Activated T-cell treated with anti-CD3 and anti-CD28 coated beads, Interleukin-2, amount 50 U/mL, for 48 hours (primary cell): ENCODE results near the gene OPCML.

Experiments
- DNase-seq, 2 experiments: peaks; one replicate each; pipeline ENCODE4 v3.0.0-alpha.2; 2020

OPCML gene

GRCh38 chr11:132962041-132962440, 570.3 kb downstream of the OPCML start:
- no peak for DNase-seq

- DNase-seq: no peak
These were observed 570.8 kb downstream of the OPCML start for GRCh38 chr11:132961453-132961852.

GRCh38 chr11:132960273-132961078, 571.8 kb downstream of the OPCML start:
- DNase-seq: no peak

GRCh38 chr11:132959693-132960092, 572.6 kb downstream of the OPCML start:
- DNase-seq: no peak

GRCh38 chr11:132957881-132958280, 574.4 kb downstream of the OPCML start:
- DNase-seq: no peak

GRCh38 chr11:132948252-132948651, 584.0 kb downstream of the OPCML start:
- no peak for DNase-seq

- DNase-seq: no peak
These were observed 587.7 kb downstream of the OPCML start for GRCh38 chr11:132944569-132944944.

- DNase-seq: no peak
These were observed 588.4 kb downstream of the OPCML start for GRCh38 chr11:132943706-132944568.

GRCh38 chr11:132943357-132943705, 589.0 kb downstream of the OPCML start:
- no peak for DNase-seq

GRCh38 chr11:132942611-132943356, 589.5 kb downstream of the OPCML start:
- no peak for DNase-seq

GRCh38 chr11:132941761-132942160, 590.5 kb downstream of the OPCML start:
- DNase-seq: no peak

- no peak for DNase-seq
These were observed 591.2 kb downstream of the OPCML start for GRCh38 chr11:132941024-132941646.

GRCh38 chr11:132937016-132937415, 595.3 kb downstream of the OPCML start:
- DNase-seq: no peak

- DNase-seq: no peak
These were observed 596.9 kb downstream of the OPCML start for GRCh38 chr11:132935383-132935782.

GRCh38 chr11:132933703-132934102, 598.6 kb downstream of the OPCML start:
- DNase-seq: no peak

GRCh38 chr11:132925825-132926469, 606.4 kb downstream of the OPCML start:
- no peak for DNase-seq

- no peak for DNase-seq
These were observed 610.7 kb downstream of the OPCML start for GRCh38 chr11:132921597-132921996.

GRCh38 chr11:132920451-132921096, 611.7 kb downstream of the OPCML start:
- no peak for DNase-seq

- no peak for DNase-seq
These were observed 617.7 kb downstream of the OPCML start for GRCh38 chr11:132914600-132914999.

- no peak for DNase-seq
These were observed 618.4 kb downstream of the OPCML start for GRCh38 chr11:132913886-132914285.

- DNase-seq: no peak
These were observed 619.0 kb downstream of the OPCML start for GRCh38 chr11:132913295-132913694.

GRCh38 chr11:132911186-132911585, 621.1 kb downstream of the OPCML start:
- no peak for DNase-seq
